Uterus (tissue), 4 donors: ENCODE results near the gene AP2A1. TPM values are rescaled to one million over a fixed set of nuclear protein-coding genes. Genes with fewer than 3 reads are reported as not detected.
A peak's percentile ranks its signal among the peaks of the same experiment; 100 is the strongest.

Experiments used
- DNase-seq, 2 donors: peaks; one replicate each; pipeline ENCODE4 v3.0.0-alpha.2; 2019 to 2020
- H3K27ac ChIP-seq, 2 donors: fragments of 200-600 bp; sonication (generic); 1 replicate in 1 of 2; 2 replicates in 1 of 2; pipeline ENCODE4 v1.5.1; 2016 to 2018
- H3K27me3 ChIP-seq, 2 donors: fragments of 200-600 bp; sonication (generic); one replicate each; pipeline ENCODE4 v1.5.1; 2018 to 2019; ENCODE audit warnings: control low read depth in 1 of 2
- H3K36me3 ChIP-seq, 2 donors: fragments of 200-600 bp; sonication (generic); one replicate each; pipeline ENCODE4 v1.5.1; 2019; ENCODE audit warnings: control low read depth in 1 of 2
- H3K4me1 ChIP-seq, 2 donors: fragments of 200-600 bp; sonication (generic); one replicate each; pipeline ENCODE4 v1.5.1; 2018 to 2019; ENCODE audit warnings: control low read depth in 1 of 2
- H3K4me3 ChIP-seq, 2 donors: fragments of 200-600 bp; sonication (generic); 1 replicate in 1 of 2; 2 replicates in 1 of 2; pipeline ENCODE4 v1.5.1; 2018 to 2019; ENCODE audit warnings: mild to moderate bottlenecking in 1 of 2
- H3K9me3 ChIP-seq, 2 donors: fragments of 200-600 bp; sonication (generic); one replicate each; pipeline ENCODE4 v1.5.1; 2019; ENCODE audit warnings: control low read depth in 1 of 2
- CTCF ChIP-seq, 4 experiments: fragments of 200-600 bp in 2 of 4; fragments of 450-650 bp in 2 of 4; sonication (generic) in 2 of 4; IDR thresholded peaks; one replicate each; pipeline ENCODE4 v1.5.1; 2016 to 2019; ENCODE audit warnings: antibody characterized with exemption in 4 of 4, mild to moderate bottlenecking in 2 of 4, moderate library complexity in 1 of 4
- POLR2A ChIP-seq, 2 donors: fragments of 450-650 bp; IDR thresholded peaks; one replicate each; pipeline ENCODE4 v1.6.1; 2016; ENCODE audit warnings: antibody characterized with exemption in 2 of 2, mild to moderate bottlenecking in 1 of 2, moderate library complexity in 1 of 2
- intact Hi-C: fragments of 100-400 bp; cut with DNase I; formaldehyde crosslinking; loops from one replicate; pipeline ENCODE4 v1.15.1; 2023; ENCODE audit warnings: low total_unique reads
- total RNA-seq, 4 donors: library from RNA; depleted of rRNA in 3 of 4; stranded (reverse); fragments of >200 nt in 3 of 4; gene quantifications; one replicate each; pipeline versions ENCODE4 v1.1.0 to v1.2.4, GENCODE V29; 2014 to 2023
- donor health status: DM: yes; HTN: yes; CAD: no.

The AP2A1 gene
- total RNA-seq, 4 donors from 2014 or later = 47.1 to 114 (median 54.7) TPM

- H3K36me3 ChIP-seq = no peaks in the 10 kb centered on the region
- no peak overlapping the region for H3K4me3 ChIP-seq
- no peak for DNase-seq
- intact Hi-C loops = no loop called here
- TF ChIP-seq POLR2A (IDR thresholded peaks at IDR 0.05) (no peak), CTCF (IDR thresholded peaks at IDR 0.05) (no peak)
- no peaks in the 10 kb centered on the region for H3K27me3 ChIP-seq
- no peaks in the 10 kb centered on the region for H3K9me3 ChIP-seq
- peaks cover 0 to 5% of the 10 kb centered on the region in 2 donors for H3K4me1 ChIP-seq
- no peak overlapping the region for H3K27ac ChIP-seq
Measured at GRCh38 chr19:49799798-49800376, 33.1 kb downstream of the AP2A1 start.

GRCh38 chr19:49800771-49801170, 34.0 kb downstream of the AP2A1 start:
- no peak overlapping the region for H3K4me3 ChIP-seq
- no peaks in the 10 kb centered on the region for H3K27me3 ChIP-seq
- DNase-seq = no peak
- H3K27ac ChIP-seq = no peak overlapping the region
- intact Hi-C loops = no loop called here
- peaks cover 0 to 5% of the 10 kb centered on the region in 2 donors for H3K4me1 ChIP-seq
- H3K36me3 ChIP-seq = no peaks in the 10 kb centered on the region
- TF ChIP-seq CTCF (IDR thresholded peaks at IDR 0.05) (no peak), POLR2A (IDR thresholded peaks at IDR 0.05) (no peak)
- no peaks in the 10 kb centered on the region for H3K9me3 ChIP-seq

- H3K9me3 ChIP-seq = no peaks in the 10 kb centered on the region
- no peak for TF ChIP-seq POLR2A (IDR thresholded peaks at IDR 0.05)
- TF ChIP-seq CTCF (IDR thresholded peaks at IDR 0.05) = no peak
- H3K27ac ChIP-seq = peak overlapping the region; percentile 64 to 70
- H3K36me3 ChIP-seq = no peaks in the 10 kb centered on the region
- H3K4me3 ChIP-seq = peak overlapping the region; percentile 32 to 36
- intact Hi-C loops = no loop called here
- H3K27me3 ChIP-seq = no peaks in the 10 kb centered on the region
- DNase-seq = peak in 1 of 2 donors; percentile 40
- H3K4me1 ChIP-seq = peaks cover 0 to 5% of the 10 kb centered on the region in 2 donors
Measured at GRCh38 chr19:49801401-49801888, 34.6 kb downstream of the AP2A1 start.

GRCh38 chr19:49801966-49802661, 35.3 kb downstream of the AP2A1 start:
- no peaks in the 10 kb centered on the region for H3K9me3 ChIP-seq
- H3K27me3 ChIP-seq = no peaks in the 10 kb centered on the region
- H3K4me1 ChIP-seq = peaks cover 0 to 5% of the 10 kb centered on the region in 2 donors
- intact Hi-C loops = no loop called here
- no peaks in the 10 kb centered on the region for H3K36me3 ChIP-seq
- DNase-seq = peak; percentile 93 to 96
- peak; percentile 40 to 74 (median 50) for TF ChIP-seq CTCF (IDR thresholded peaks at IDR 0.05)
- no peak for TF ChIP-seq POLR2A (IDR thresholded peaks at IDR 0.05)
- H3K27ac ChIP-seq = peak overlapping the region; percentile 64 to 70
- peak overlapping the region; percentile 32 to 36 for H3K4me3 ChIP-seq

GRCh38 chr19:49802836-49803528, 36.2 kb downstream of the AP2A1 start:
- Histone ChIP-seq H3K4me1 (peaks cover 0 to 5% of the 10 kb centered on the region in 2 donors), H3K4me3 (no peak overlapping the region), H3K27me3 (no peaks in the 10 kb centered on the region), H3K9me3 (no peaks in the 10 kb centered on the region), H3K27ac (peak overlapping the region; percentile 64 to 70), H3K36me3 (no peaks in the 10 kb centered on the region)
- no peak for TF ChIP-seq POLR2A (IDR thresholded peaks at IDR 0.05)
- no peak for TF ChIP-seq CTCF (IDR thresholded peaks at IDR 0.05)
- peak; percentile 44 for DNase-seq
- intact Hi-C loops = no loop called here
